ENCODE measurements around the gene RUFY1.

Gene RUFY1

GRCh38 chr5:179599973-179600372 lies 49.6 kb downstream of the RUFY1 start:
- H3K27ac ChIP-seq, result no peak overlapping the region
- TF ChIP-seq, protein P1, sequence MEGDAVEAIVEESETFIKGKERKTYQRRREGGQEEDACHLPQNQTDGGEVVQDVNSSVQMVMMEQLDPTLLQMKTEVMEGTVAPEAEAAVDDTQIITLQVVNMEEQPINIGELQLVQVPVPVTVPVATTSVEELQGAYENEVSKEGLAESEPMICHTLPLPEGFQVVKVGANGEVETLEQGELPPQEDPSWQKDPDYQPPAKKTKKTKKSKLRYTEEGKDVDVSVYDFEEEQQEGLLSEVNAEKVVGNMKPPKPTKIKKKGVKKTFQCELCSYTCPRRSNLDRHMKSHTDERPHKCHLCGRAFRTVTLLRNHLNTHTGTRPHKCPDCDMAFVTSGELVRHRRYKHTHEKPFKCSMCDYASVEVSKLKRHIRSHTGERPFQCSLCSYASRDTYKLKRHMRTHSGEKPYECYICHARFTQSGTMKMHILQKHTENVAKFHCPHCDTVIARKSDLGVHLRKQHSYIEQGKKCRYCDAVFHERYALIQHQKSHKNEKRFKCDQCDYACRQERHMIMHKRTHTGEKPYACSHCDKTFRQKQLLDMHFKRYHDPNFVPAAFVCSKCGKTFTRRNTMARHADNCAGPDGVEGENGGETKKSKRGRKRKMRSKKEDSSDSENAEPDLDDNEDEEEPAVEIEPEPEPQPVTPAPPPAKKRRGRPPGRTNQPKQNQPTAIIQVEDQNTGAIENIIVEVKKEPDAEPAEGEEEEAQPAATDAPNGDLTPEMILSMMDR (conservative IDR thresholded peaks at IDR 0.05), result no peak

DNA sequence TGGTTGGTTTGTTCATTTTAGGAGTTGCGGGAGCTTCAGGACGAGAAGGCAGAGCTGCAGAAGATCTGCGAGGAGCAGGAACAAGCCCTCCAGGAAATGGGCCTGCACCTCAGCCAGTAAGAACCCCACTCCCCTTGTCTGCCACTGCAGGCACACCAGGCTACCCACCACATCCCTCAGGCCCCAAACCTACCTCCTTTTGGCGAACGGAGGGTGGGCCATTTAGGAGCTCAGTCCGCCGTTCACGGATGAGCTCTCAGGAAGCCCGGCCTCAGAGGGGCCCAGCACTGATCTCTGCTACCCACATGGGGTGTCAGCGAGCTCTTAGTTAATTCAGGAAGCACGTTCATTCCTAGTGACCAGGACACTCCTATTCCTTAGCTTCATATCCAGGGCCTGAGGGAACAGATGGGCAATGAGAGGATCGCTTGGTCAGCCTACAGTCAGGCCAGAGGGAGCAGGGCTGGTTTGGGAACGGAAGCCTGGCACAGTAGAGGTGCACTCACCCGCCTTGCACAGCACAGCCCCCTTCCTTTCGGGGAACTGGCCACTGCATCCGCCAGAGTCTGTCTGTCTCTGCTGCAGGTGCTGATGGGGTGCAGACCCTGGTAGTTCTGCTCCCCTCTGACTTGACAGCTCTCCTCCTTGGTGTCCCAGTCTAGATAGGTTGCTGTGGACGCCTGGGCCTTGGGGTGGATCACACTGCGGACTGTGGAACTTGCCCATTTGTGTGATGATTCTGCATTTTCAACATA lies 51.7 kb downstream of the RUFY1 start:
- no peak overlapping the region for H3K27ac ChIP-seq
- TF ChIP-seq, protein P1 (conservative IDR thresholded peaks at IDR 0.05), result no peak

- TF ChIP-seq, protein P1 (conservative IDR thresholded peaks at IDR 0.05), result no peak
- H3K27ac ChIP-seq, result no peak overlapping the region
Measured at GRCh38 chr5:179603308-179603707, 53.0 kb downstream of the RUFY1 start.

GRCh38 chr5:179605026-179605833 lies 54.9 kb downstream of the RUFY1 start:
- TF ChIP-seq, protein P1 (conservative IDR thresholded peaks at IDR 0.05), result no peak
- H3K27ac ChIP-seq, result peak overlapping the region; percentile 27; the same call in 1 of the 2 replicates

GRCh38 chr5:179606071-179606909 lies 55.9 kb downstream of the RUFY1 start:
- peak overlapping the region; percentile 27 for H3K27ac ChIP-seq
- TF ChIP-seq, protein P1 (conservative IDR thresholded peaks at IDR 0.05), result no peak

GRCh38 chr5:179606910-179607159 lies 56.5 kb downstream of the RUFY1 start:
- peak overlapping the region; percentile 27; the same call in 1 of the 2 replicates for H3K27ac ChIP-seq
- TF ChIP-seq, protein P1 (conservative IDR thresholded peaks at IDR 0.05), result no peak
